DOHH2 (cell line): ENCODE results near the gene KCNA5.

ENCODE experiments used
- EZH2phosphoT487 ChIP-seq: fragments of 200-600 bp; sonication (generic); IDR thresholded peaks from 2 replicates; pipeline ENCODE4 v1.6.1; 2017; ENCODE audit warnings: borderline replicate concordance, mild to moderate bottlenecking, antibody characterized with exemption, low read length, moderate library complexity, mixed read lengths
- TF ChIP-seq, protein P1 (sequence below): fragments of 200-600 bp; sonication (generic); IDR thresholded peaks from one replicate; pipeline ENCODE4 v1.5.1; 2014; ENCODE audit warnings: antibody characterized with exemption, mild to moderate bottlenecking, low read depth, low read length; ENCODE audit not compliant: poor library complexity, severe bottlenecking

DNA sequence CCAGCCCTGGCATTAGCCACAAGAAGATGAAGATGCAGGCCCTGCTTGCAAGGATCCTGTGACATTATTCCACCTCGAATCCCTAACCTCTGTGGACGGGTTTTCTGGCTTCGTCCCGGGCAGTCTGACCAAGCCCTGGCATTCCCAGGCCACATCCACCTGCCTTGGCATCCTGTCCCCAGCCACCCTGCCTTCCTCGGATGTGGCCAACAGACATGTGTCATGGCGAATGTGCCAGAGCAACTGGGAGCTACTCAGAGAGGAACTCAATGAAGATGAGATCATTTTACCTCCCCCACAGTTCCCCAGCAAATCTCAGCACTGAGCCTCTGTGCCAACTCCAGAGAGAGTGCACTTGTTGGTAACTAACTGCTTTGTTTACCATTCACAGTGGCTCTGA, 33.5 kb upstream of the KCNA5 start:
- TF ChIP-seq, protein P1, sequence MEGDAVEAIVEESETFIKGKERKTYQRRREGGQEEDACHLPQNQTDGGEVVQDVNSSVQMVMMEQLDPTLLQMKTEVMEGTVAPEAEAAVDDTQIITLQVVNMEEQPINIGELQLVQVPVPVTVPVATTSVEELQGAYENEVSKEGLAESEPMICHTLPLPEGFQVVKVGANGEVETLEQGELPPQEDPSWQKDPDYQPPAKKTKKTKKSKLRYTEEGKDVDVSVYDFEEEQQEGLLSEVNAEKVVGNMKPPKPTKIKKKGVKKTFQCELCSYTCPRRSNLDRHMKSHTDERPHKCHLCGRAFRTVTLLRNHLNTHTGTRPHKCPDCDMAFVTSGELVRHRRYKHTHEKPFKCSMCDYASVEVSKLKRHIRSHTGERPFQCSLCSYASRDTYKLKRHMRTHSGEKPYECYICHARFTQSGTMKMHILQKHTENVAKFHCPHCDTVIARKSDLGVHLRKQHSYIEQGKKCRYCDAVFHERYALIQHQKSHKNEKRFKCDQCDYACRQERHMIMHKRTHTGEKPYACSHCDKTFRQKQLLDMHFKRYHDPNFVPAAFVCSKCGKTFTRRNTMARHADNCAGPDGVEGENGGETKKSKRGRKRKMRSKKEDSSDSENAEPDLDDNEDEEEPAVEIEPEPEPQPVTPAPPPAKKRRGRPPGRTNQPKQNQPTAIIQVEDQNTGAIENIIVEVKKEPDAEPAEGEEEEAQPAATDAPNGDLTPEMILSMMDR, result no peak
- TF ChIP-seq EZH2phosphoT487, result no peak
